ENCODE data around the gene PHTF1.

GRCh38 chr1:113663165-113663951 is 95.9 kb downstream of the PHTF1 start:
- no peak for TF ChIP-seq CTCF (IDR thresholded peaks at IDR 0.05)
- TF ChIP-seq POLR2A (IDR thresholded peaks at IDR 0.05), result no peak
